ENCODE data around the gene ADGRF5. TPM values are rescaled to one million over a fixed set of nuclear protein-coding genes. Genes with fewer than 3 reads are reported as not detected.

Gene ADGRF5
- total RNA-seq, 2 experiments from 2014 or later: not detected

- DNase-seq (no peak), ATAC-seq (no peak)
- ChIA-PET POLR2A (no interaction called here), CTCF (no interaction called here)
- no peak overlapping the region for H3K4me3 Mint-ChIP-seq
- H3K4me1 Mint-ChIP-seq (ENCODE audit: low read depth): no peaks in the 10 kb centered on the region
- H3K27ac Mint-ChIP-seq: no peak overlapping the region
- no peaks in the 10 kb centered on the region for H3K36me3 Mint-ChIP-seq (ENCODE audit: low read depth)
- peaks cover 4% of the 10 kb centered on the region for H3K27me3 Mint-ChIP-seq (ENCODE audit: low read depth)
- H3K9me3 Mint-ChIP-seq (ENCODE audit: insufficient read depth): no peaks in the 10 kb centered on the region
These were observed 21.5 kb downstream of the ADGRF5 start for GRCh38 chr6:46900266-46900665.

GRCh38 chr6:46899659-46900058, 22.1 kb downstream of the ADGRF5 start:
- Mint-ChIP-seq H3K36me3 (ENCODE audit: low read depth) (no peaks in the 10 kb centered on the region), H3K27me3 (ENCODE audit: low read depth) (peaks cover 2% of the 10 kb centered on the region), H3K9me3 (ENCODE audit: insufficient read depth) (no peaks in the 10 kb centered on the region), H3K27ac (no peak overlapping the region), H3K4me3 (no peak overlapping the region), H3K4me1 (ENCODE audit: low read depth) (no peaks in the 10 kb centered on the region)
- ChIA-PET CTCF (no interaction called here), POLR2A (no interaction called here)
- DNase-seq (no peak), ATAC-seq (no peak)

- no peak overlapping the region for H3K4me3 Mint-ChIP-seq
- H3K27me3 Mint-ChIP-seq (ENCODE audit: low read depth): no peaks in the 10 kb centered on the region
- POLR2A ChIA-PET: no interaction called here
- no peaks in the 10 kb centered on the region for H3K4me1 Mint-ChIP-seq (ENCODE audit: low read depth)
- no peaks in the 10 kb centered on the region for H3K36me3 Mint-ChIP-seq (ENCODE audit: low read depth)
- CTCF ChIA-PET: interaction anchor here (2.0 kb wide), 1 partner anchor 49 kb away, joined by 4 read pairs; no protein-coding TSS in a partner anchor
- no peak for ATAC-seq
- no peak for DNase-seq
- H3K9me3 Mint-ChIP-seq (ENCODE audit: insufficient read depth): no peaks in the 10 kb centered on the region
- no peak overlapping the region for H3K27ac Mint-ChIP-seq
These were observed 23.7 kb downstream of the ADGRF5 start for GRCh38 chr6:46898006-46898405.

- DNase-seq (no peak), ATAC-seq (no peak)
- Mint-ChIP-seq H3K9me3 (ENCODE audit: insufficient read depth) (no peaks in the 10 kb centered on the region), H3K27me3 (ENCODE audit: low read depth) (no peaks in the 10 kb centered on the region), H3K36me3 (ENCODE audit: low read depth) (no peaks in the 10 kb centered on the region), H3K4me1 (ENCODE audit: low read depth) (no peaks in the 10 kb centered on the region), H3K27ac (no peak overlapping the region), H3K4me3 (no peak overlapping the region)
- ChIA-PET POLR2A (no interaction called here), CTCF (no interaction called here)
These were observed 24.9 kb downstream of the ADGRF5 start for GRCh38 chr6:46896871-46897270.

GRCh38 chr6:46895930-46896329, 25.8 kb downstream of the ADGRF5 start:
- H3K27ac Mint-ChIP-seq: no peak overlapping the region
- no peaks in the 10 kb centered on the region for H3K9me3 Mint-ChIP-seq (ENCODE audit: insufficient read depth)
- CTCF ChIA-PET: no interaction called here
- ATAC-seq: no peak
- H3K27me3 Mint-ChIP-seq (ENCODE audit: low read depth): no peaks in the 10 kb centered on the region
- POLR2A ChIA-PET: no interaction called here
- H3K36me3 Mint-ChIP-seq (ENCODE audit: low read depth): no peaks in the 10 kb centered on the region
- no peak for DNase-seq
- no peaks in the 10 kb centered on the region for H3K4me1 Mint-ChIP-seq (ENCODE audit: low read depth)
- H3K4me3 Mint-ChIP-seq: no peak overlapping the region

- H3K36me3 Mint-ChIP-seq (ENCODE audit: low read depth): no peaks in the 10 kb centered on the region
- POLR2A ChIA-PET: no interaction called here
- H3K27ac Mint-ChIP-seq: no peak overlapping the region
- H3K9me3 Mint-ChIP-seq (ENCODE audit: insufficient read depth): no peaks in the 10 kb centered on the region
- no peaks in the 10 kb centered on the region for H3K27me3 Mint-ChIP-seq (ENCODE audit: low read depth)
- no peak for ATAC-seq
- H3K4me3 Mint-ChIP-seq: no peak overlapping the region
- no peak for DNase-seq
- CTCF ChIA-PET: no interaction called here
- no peaks in the 10 kb centered on the region for H3K4me1 Mint-ChIP-seq (ENCODE audit: low read depth)
These were observed 27.3 kb downstream of the ADGRF5 start for GRCh38 chr6:46894433-46894832.

- ChIA-PET CTCF (no interaction called here), POLR2A (no interaction called here)
- no peak for ATAC-seq
- no peak overlapping the region for H3K27ac Mint-ChIP-seq
- H3K27me3 Mint-ChIP-seq (ENCODE audit: low read depth): no peaks in the 10 kb centered on the region
- no peaks in the 10 kb centered on the region for H3K9me3 Mint-ChIP-seq (ENCODE audit: insufficient read depth)
- no peak overlapping the region for H3K4me3 Mint-ChIP-seq
- H3K4me1 Mint-ChIP-seq (ENCODE audit: low read depth): no peaks in the 10 kb centered on the region
- DNase-seq: no peak
- no peaks in the 10 kb centered on the region for H3K36me3 Mint-ChIP-seq (ENCODE audit: low read depth)
These were observed 28.1 kb downstream of the ADGRF5 start for GRCh38 chr6:46893648-46894047.

GRCh38 chr6:46891252-46891795, 30.4 kb downstream of the ADGRF5 start:
- H3K4me3 Mint-ChIP-seq: no peak overlapping the region
- no peaks in the 10 kb centered on the region for H3K9me3 Mint-ChIP-seq (ENCODE audit: insufficient read depth)
- H3K4me1 Mint-ChIP-seq (ENCODE audit: low read depth): no peaks in the 10 kb centered on the region
- H3K36me3 Mint-ChIP-seq (ENCODE audit: low read depth): no peaks in the 10 kb centered on the region
- no peak overlapping the region for H3K27ac Mint-ChIP-seq
- CTCF ChIA-PET: no interaction called here
- no peak for ATAC-seq
- POLR2A ChIA-PET: no interaction called here
- H3K27me3 Mint-ChIP-seq (ENCODE audit: low read depth): no peaks in the 10 kb centered on the region
- DNase-seq: no peak

GRCh38 chr6:46888578-46888977, 33.2 kb downstream of the ADGRF5 start:
- Mint-ChIP-seq H3K27me3 (ENCODE audit: low read depth) (no peaks in the 10 kb centered on the region), H3K36me3 (ENCODE audit: low read depth) (no peaks in the 10 kb centered on the region), H3K4me3 (no peak overlapping the region), H3K4me1 (ENCODE audit: low read depth) (no peaks in the 10 kb centered on the region), H3K27ac (no peak overlapping the region), H3K9me3 (ENCODE audit: insufficient read depth) (no peaks in the 10 kb centered on the region)
- ATAC-seq (no peak), DNase-seq (no peak)
- ChIA-PET CTCF (no interaction called here), POLR2A (no interaction called here)

GRCh38 chr6:46888031-46888430, 33.7 kb downstream of the ADGRF5 start:
- Mint-ChIP-seq H3K36me3 (ENCODE audit: low read depth) (no peaks in the 10 kb centered on the region), H3K27me3 (ENCODE audit: low read depth) (no peaks in the 10 kb centered on the region), H3K9me3 (ENCODE audit: insufficient read depth) (no peaks in the 10 kb centered on the region), H3K4me3 (no peak overlapping the region), H3K27ac (no peak overlapping the region), H3K4me1 (ENCODE audit: low read depth) (no peaks in the 10 kb centered on the region)
- CTCF ChIA-PET: no interaction called here
- DNase-seq (no peak), ATAC-seq (no peak)
- POLR2A ChIA-PET: no interaction called here

- ATAC-seq: no peak
- DNase-seq: no peak
- no peaks in the 10 kb centered on the region for H3K36me3 Mint-ChIP-seq (ENCODE audit: low read depth)
- CTCF ChIA-PET: no interaction called here
- no peaks in the 10 kb centered on the region for H3K4me1 Mint-ChIP-seq (ENCODE audit: low read depth)
- no peak overlapping the region for H3K4me3 Mint-ChIP-seq
- H3K27me3 Mint-ChIP-seq (ENCODE audit: low read depth): no peaks in the 10 kb centered on the region
- no peaks in the 10 kb centered on the region for H3K9me3 Mint-ChIP-seq (ENCODE audit: insufficient read depth)
- no peak overlapping the region for H3K27ac Mint-ChIP-seq
- POLR2A ChIA-PET: no interaction called here
These were observed 39.1 kb downstream of the ADGRF5 start for GRCh38 chr6:46882645-46883044.

- Mint-ChIP-seq H3K4me3 (no peak overlapping the region), H3K27me3 (ENCODE audit: low read depth) (no peaks in the 10 kb centered on the region), H3K9me3 (ENCODE audit: insufficient read depth) (no peaks in the 10 kb centered on the region), H3K36me3 (ENCODE audit: low read depth) (no peaks in the 10 kb centered on the region), H3K27ac (no peak overlapping the region), H3K4me1 (ENCODE audit: low read depth) (no peaks in the 10 kb centered on the region)
- no peak for DNase-seq
- ChIA-PET POLR2A (no interaction called here), CTCF (no interaction called here)
- no peak for ATAC-seq
These were observed 42.7 kb downstream of the ADGRF5 start for GRCh38 chr6:46879003-46879402.

GRCh38 chr6:46876126-46876525, 45.6 kb downstream of the ADGRF5 start:
- peaks cover 2% of the 10 kb centered on the region for H3K27me3 Mint-ChIP-seq (ENCODE audit: low read depth)
- ChIA-PET CTCF (no interaction called here), POLR2A (no interaction called here)
- no peaks in the 10 kb centered on the region for H3K9me3 Mint-ChIP-seq (ENCODE audit: insufficient read depth)
- ATAC-seq (no peak), DNase-seq (no peak)
- H3K4me1 Mint-ChIP-seq (ENCODE audit: low read depth): no peaks in the 10 kb centered on the region
- no peak overlapping the region for H3K27ac Mint-ChIP-seq
- H3K36me3 Mint-ChIP-seq (ENCODE audit: low read depth): no peaks in the 10 kb centered on the region
- no peak overlapping the region for H3K4me3 Mint-ChIP-seq

All from activated CD8-positive, alpha-beta T cell treated with anti-CD3 and anti-CD28 coated beads, Interleukin-2, amount 10 ng/mL, durations not matched to agents 7 days and 5 days (primary cell).